Ishikawa (cell line): ENCODE data around the gene TBC1D5.

Experiments
- CEBPB ChIP-seq: IDR thresholded peaks from 2 replicates; pipeline ENCODE4 v1.6.1; 2012
- CREB1 ChIP-seq: IDR thresholded peaks from 2 replicates; pipeline ENCODE4 v1.6.1; 2012; ENCODE audit warnings: low read depth
- EGR1 ChIP-seq: IDR thresholded peaks from 2 replicates; pipeline ENCODE4 v1.6.1; 2012
- EP300 ChIP-seq: IDR thresholded peaks from 2 replicates; pipeline ENCODE4 v1.6.1; 2012; ENCODE audit warnings: borderline replicate concordance
- FOXM1 ChIP-seq: IDR thresholded peaks from 2 replicates; pipeline ENCODE4 v1.6.1; 2012; ENCODE audit warnings: low read depth, borderline replicate concordance
- NFIC ChIP-seq: IDR thresholded peaks from 2 replicates; pipeline ENCODE4 v1.6.1; 2012
- RAD21 ChIP-seq: IDR thresholded peaks from 2 replicates; pipeline ENCODE4 v1.6.1; 2012; ENCODE audit warnings: low read depth
- TAF1 ChIP-seq: IDR thresholded peaks from 2 replicates; pipeline ENCODE4 v1.6.1; 2012; ENCODE audit warnings: low read depth, mild to moderate bottlenecking
- TCF12 ChIP-seq: IDR thresholded peaks from 2 replicates; pipeline ENCODE4 v1.6.1; 2012; ENCODE audit warnings: low read depth
- TEAD4 ChIP-seq: IDR thresholded peaks from 2 replicates; pipeline ENCODE4 v1.6.1; 2012
- USF1 ChIP-seq: IDR thresholded peaks from 2 replicates; pipeline ENCODE4 v1.6.1; 2012
- YY1 ChIP-seq: IDR thresholded peaks from 2 replicates; pipeline ENCODE4 v1.6.1; 2012; ENCODE audit warnings: low read depth
- ZBTB7A ChIP-seq: IDR thresholded peaks from 2 replicates; pipeline ENCODE4 v1.6.1; 2012; ENCODE audit warnings: low read depth
- TF ChIP-seq, protein P1 (sequence below): IDR thresholded peaks from 2 replicates; pipeline ENCODE4 v1.6.1; 2012; ENCODE audit warnings: low read depth, mild to moderate bottlenecking
- TF ChIP-seq, protein P2 (sequence below): IDR thresholded peaks from 2 replicates; pipeline ENCODE4 v1.6.1; 2012

TBC1D5 gene

GRCh38 chr3:17742102-17742879 is at the start of gene TBC1D5:
Gene TBC1D5, minus strand, starts transcription at chr3:17742631. Its CDS starts 234,061 bp downstream, at chr3:17508570.
- TF ChIP-seq YY1 = no peak; the same call in 1 of the 2 replicates
- no peak for TF ChIP-seq RAD21
- no peak for TF ChIP-seq TEAD4
- TF ChIP-seq FOXM1 = no peak
- peak; percentile 55; the same call in 1 of the 2 replicates for TF ChIP-seq EP300
- no peak; the same call in 1 of the 2 replicates for TF ChIP-seq NFIC
- TF ChIP-seq TAF1 = peak; percentile 86
- peak; percentile 3; the same call in 1 of the 2 replicates for TF ChIP-seq TCF12
- TF ChIP-seq CEBPB = no peak
- TF ChIP-seq, protein P1, sequence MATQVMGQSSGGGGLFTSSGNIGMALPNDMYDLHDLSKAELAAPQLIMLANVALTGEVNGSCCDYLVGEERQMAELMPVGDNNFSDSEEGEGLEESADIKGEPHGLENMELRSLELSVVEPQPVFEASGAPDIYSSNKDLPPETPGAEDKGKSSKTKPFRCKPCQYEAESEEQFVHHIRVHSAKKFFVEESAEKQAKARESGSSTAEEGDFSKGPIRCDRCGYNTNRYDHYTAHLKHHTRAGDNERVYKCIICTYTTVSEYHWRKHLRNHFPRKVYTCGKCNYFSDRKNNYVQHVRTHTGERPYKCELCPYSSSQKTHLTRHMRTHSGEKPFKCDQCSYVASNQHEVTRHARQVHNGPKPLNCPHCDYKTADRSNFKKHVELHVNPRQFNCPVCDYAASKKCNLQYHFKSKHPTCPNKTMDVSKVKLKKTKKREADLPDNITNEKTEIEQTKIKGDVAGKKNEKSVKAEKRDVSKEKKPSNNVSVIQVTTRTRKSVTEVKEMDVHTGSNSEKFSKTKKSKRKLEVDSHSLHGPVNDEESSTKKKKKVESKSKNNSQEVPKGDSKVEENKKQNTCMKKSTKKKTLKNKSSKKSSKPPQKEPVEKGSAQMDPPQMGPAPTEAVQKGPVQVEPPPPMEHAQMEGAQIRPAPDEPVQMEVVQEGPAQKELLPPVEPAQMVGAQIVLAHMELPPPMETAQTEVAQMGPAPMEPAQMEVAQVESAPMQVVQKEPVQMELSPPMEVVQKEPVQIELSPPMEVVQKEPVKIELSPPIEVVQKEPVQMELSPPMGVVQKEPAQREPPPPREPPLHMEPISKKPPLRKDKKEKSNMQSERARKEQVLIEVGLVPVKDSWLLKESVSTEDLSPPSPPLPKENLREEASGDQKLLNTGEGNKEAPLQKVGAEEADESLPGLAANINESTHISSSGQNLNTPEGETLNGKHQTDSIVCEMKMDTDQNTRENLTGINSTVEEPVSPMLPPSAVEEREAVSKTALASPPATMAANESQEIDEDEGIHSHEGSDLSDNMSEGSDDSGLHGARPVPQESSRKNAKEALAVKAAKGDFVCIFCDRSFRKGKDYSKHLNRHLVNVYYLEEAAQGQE = no peak
- TF ChIP-seq, protein P2, sequence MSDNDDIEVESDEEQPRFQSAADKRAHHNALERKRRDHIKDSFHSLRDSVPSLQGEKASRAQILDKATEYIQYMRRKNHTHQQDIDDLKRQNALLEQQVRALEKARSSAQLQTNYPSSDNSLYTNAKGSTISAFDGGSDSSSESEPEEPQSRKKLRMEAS = peak; percentile 69
- TF ChIP-seq CREB1 = 0 out of 2 replicates have a peak, but pooled peaks have one; percentile 7
- TF ChIP-seq USF1 = peak; percentile 98
- TF ChIP-seq EGR1 = peak; percentile 34; the same call in 1 of the 2 replicates
- no peak for TF ChIP-seq ZBTB7A

DNA sequence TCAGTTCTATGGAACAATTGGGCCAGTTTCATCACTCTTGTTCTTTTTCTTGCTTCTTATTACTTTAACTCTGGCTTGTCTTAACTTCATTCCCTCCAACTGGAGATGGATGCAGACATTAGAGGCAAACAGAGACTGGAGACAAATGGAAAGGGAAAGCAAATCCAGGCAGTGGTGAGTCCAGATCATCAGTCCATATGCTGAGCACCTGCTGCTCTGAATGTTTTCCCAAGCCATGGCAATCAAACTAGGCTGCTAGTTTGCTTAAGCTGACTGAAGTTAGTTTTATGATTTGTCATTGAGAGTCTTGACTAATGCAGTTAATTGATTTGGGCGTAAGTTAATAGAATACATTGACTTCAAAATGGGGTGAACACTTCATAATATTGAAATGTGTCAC is 41.0 kb upstream of the TBC1D5 start:
- TF ChIP-seq RAD21 = no peak
- no peak for TF ChIP-seq ZBTB7A
- TF ChIP-seq TEAD4 = no peak
- TF ChIP-seq CEBPB = no peak
- no peak for TF ChIP-seq FOXM1
- TF ChIP-seq CREB1 = no peak
- no peak for TF ChIP-seq EGR1
- TF ChIP-seq, protein P2 = no peak
- no peak for TF ChIP-seq YY1
- no peak for TF ChIP-seq TAF1
- no peak for TF ChIP-seq USF1
- no peak for TF ChIP-seq TCF12
- TF ChIP-seq, protein P1 = no peak
- TF ChIP-seq NFIC = no peak
- no peak for TF ChIP-seq EP300

DNA sequence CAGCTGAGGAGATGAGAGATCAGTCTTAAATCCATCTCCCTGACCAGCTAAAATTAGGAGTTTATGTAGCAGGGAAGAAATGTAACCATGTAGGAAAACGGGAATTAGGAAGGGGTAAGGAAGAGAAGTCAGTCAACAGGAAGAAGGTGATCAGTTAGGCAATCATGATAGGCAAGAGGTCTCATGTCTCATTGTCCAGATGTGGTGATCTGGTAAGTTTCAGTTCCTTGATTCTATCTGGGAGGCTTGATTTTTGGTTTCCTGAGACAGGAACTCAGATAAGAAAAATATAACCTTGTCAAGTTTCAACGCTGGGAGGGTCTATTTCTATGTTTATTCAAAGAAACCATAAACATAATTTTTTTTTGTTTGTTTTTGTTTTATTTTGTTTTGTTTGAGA is 40.3 kb upstream of the TBC1D5 start:
- no peak for TF ChIP-seq TAF1
- TF ChIP-seq TCF12 = no peak
- no peak for TF ChIP-seq CEBPB
- no peak for TF ChIP-seq ZBTB7A
- TF ChIP-seq EGR1 = no peak
- TF ChIP-seq, protein P1 = no peak
- no peak for TF ChIP-seq USF1
- no peak for TF ChIP-seq NFIC
- no peak for TF ChIP-seq FOXM1
- TF ChIP-seq YY1 = no peak
- TF ChIP-seq, protein P2 = no peak
- no peak for TF ChIP-seq EP300
- no peak for TF ChIP-seq RAD21
- no peak for TF ChIP-seq TEAD4
- no peak for TF ChIP-seq CREB1
